Gastrocnemius medialis (tissue), 4 donors: ENCODE measurements around the gene INPP4B.

ENCODE experiments used
- POLR2A ChIP-seq, 2 donors: fragments of 450-650 bp; IDR thresholded peaks; one replicate each; pipeline ENCODE4 v1.6.1; 2017; ENCODE audit warnings: antibody characterized with exemption in 2 of 2, mild to moderate bottlenecking in 2 of 2, moderate library complexity in 2 of 2
- TF ChIP-seq, protein P1 (sequence below), 5 experiments: fragments of 450-650 bp in 3 of 5; fragments of 200-600 bp in 2 of 5; sonication (generic) in 2 of 5; IDR thresholded peaks in 4 of 5; conservative IDR thresholded peaks in 1 of 5; 1 replicate in 4 of 5; 2 replicates in 1 of 5; pipeline ENCODE4 v1.5.1; 2016 to 2019; ENCODE audit warnings: antibody characterized with exemption in 5 of 5, mild to moderate bottlenecking in 3 of 5, moderate library complexity in 3 of 5

DNA sequence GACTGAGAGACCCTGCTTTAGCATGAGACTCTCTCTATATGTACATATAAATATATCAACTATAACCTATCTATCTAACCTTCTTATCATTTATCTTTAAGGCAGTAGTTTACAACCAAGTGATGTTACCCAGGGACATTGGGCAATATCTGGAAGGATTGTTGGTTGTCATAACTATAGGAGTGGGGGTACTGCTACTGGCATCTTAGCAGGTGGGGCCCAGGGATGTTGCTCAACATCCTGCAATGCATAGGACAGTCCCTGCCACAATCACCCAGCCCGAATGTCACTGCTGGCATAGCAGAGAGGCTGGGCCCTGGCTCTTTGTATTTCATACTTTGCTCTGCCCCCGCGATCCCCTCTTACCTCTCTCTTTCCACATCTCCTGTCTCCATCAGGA lies 812.0 kb downstream of the INPP4B start:
- TF ChIP-seq POLR2A (IDR thresholded peaks at IDR 0.05), result no peak
- TF ChIP-seq, protein P1, sequence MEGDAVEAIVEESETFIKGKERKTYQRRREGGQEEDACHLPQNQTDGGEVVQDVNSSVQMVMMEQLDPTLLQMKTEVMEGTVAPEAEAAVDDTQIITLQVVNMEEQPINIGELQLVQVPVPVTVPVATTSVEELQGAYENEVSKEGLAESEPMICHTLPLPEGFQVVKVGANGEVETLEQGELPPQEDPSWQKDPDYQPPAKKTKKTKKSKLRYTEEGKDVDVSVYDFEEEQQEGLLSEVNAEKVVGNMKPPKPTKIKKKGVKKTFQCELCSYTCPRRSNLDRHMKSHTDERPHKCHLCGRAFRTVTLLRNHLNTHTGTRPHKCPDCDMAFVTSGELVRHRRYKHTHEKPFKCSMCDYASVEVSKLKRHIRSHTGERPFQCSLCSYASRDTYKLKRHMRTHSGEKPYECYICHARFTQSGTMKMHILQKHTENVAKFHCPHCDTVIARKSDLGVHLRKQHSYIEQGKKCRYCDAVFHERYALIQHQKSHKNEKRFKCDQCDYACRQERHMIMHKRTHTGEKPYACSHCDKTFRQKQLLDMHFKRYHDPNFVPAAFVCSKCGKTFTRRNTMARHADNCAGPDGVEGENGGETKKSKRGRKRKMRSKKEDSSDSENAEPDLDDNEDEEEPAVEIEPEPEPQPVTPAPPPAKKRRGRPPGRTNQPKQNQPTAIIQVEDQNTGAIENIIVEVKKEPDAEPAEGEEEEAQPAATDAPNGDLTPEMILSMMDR (IDR thresholded peaks at IDR 0.05 in 4 of 5, conservative IDR thresholded peaks at IDR 0.05 in 1 of 5), result no peak
